Measurements from ENCODE around the gene TRIM56.
"Not testable (repeated sequence)": the region's sequence is repeated elsewhere in the genome, so short reads cannot be mapped to it uniquely, and the experiment has no call there.

Gene TRIM56

GRCh38 chr7:101085162-101085964 lies at the start of gene TRIM56:
TRIM56 (plus strand) TSS chr7:101085481; CDS start chr7:101087313, 1,832 bp downstream.
- peak; percentile 77 to 81 for DNase-seq

- no peak for DNase-seq
Observed at GRCh38 chr7:101035941-101036340, 49.3 kb upstream of the TRIM56 start.

- DNase-seq: not testable (repeated sequence)
Observed at GRCh38 chr7:101041283-101041682, 44.0 kb upstream of the TRIM56 start.

GRCh38 chr7:101058355-101058754 lies 26.9 kb upstream of the TRIM56 start:
- DNase-seq: peak; percentile 53 to 59

- DNase-seq: no peak
Observed at GRCh38 chr7:101059620-101059942, 25.7 kb upstream of the TRIM56 start.

- DNase-seq: no peak
Observed at GRCh38 chr7:101060992-101061391, 24.3 kb upstream of the TRIM56 start.

- not testable (repeated sequence) for DNase-seq
Observed at GRCh38 chr7:101064176-101064550, 21.1 kb upstream of the TRIM56 start.

- DNase-seq: not testable (repeated sequence)
Observed at GRCh38 chr7:101065162-101065561, 20.1 kb upstream of the TRIM56 start.

GRCh38 chr7:101066141-101066832 lies 19.0 kb upstream of the TRIM56 start:
- DNase-seq: no peak

GRCh38 chr7:101066833-101067177 lies 18.5 kb upstream of the TRIM56 start:
- no peak for DNase-seq

- no peak for DNase-seq
Observed at GRCh38 chr7:101068401-101068800, 16.9 kb upstream of the TRIM56 start.

- not testable (repeated sequence) for DNase-seq
Observed at GRCh38 chr7:101071362-101072104, 13.7 kb upstream of the TRIM56 start.

- DNase-seq: no peak
Observed at GRCh38 chr7:101075646-101076045, 9.6 kb upstream of the TRIM56 start.

- not testable (repeated sequence) for DNase-seq
Observed at GRCh38 chr7:101076183-101076582, 9.1 kb upstream of the TRIM56 start.

- DNase-seq: peak; percentile 89 to 91
Observed at GRCh38 chr7:101077303-101078086, 7.8 kb upstream of the TRIM56 start.

GRCh38 chr7:101081432-101081831 lies 3.8 kb upstream of the TRIM56 start:
- no peak for DNase-seq

GRCh38 chr7:101084865-101085161 lies 468 bp upstream of the TRIM56 start:
- DNase-seq: no peak

- DNase-seq: no peak
Observed at GRCh38 chr7:101087334-101088068, 2.2 kb downstream of the TRIM56 start.

- DNase-seq: no peak
Observed at GRCh38 chr7:101088069-101088425, 2.8 kb downstream of the TRIM56 start.

- no peak for DNase-seq
Observed at GRCh38 chr7:101088858-101089529, 3.7 kb downstream of the TRIM56 start.

GRCh38 chr7:101089876-101090275 lies 4.6 kb downstream of the TRIM56 start:
- DNase-seq: no peak
